GM23338 (cell line): Measurements from ENCODE around the gene SHANK1. TPM values are rescaled to one million over a fixed set of nuclear protein-coding genes. Genes with fewer than 3 reads are reported as not detected.
A peak's percentile ranks its signal among the peaks of the same experiment; 100 is the strongest.

Source experiments
- ATAC-seq: fragments of 200-7000 bp; cut with Tn5 transposase; 3 replicates; pipeline ENCODE4 v1.9.1; 2020
- DNase-seq: peaks from one replicate; pipeline ENCODE4 v3.0.0-alpha.2; 2015; ENCODE audit warnings: low spot score
- H2AFZ ChIP-seq: fragments of 200-600 bp; sonication (generic); 2 replicates; pipeline ENCODE4 v1.8.0; 2016; ENCODE audit warnings: antibody characterized with exemption, mild to moderate bottlenecking, moderate library complexity
- H3F3A ChIP-seq: fragments of 200-600 bp; sonication (generic); replicated peaks from 2 replicates; pipeline ENCODE4 v1.8.0; 2017; ENCODE audit warnings: antibody characterized with exemption, mixed run types, low read depth
- H3K27ac ChIP-seq: fragments of 200-600 bp; sonication (generic); 2 replicates; pipeline ENCODE4 v1.6.1; 2016; ENCODE audit warnings: low read depth
- H3K27me3 ChIP-seq: fragments of 200-600 bp; sonication (generic); 2 replicates; pipeline ENCODE4 v1.8.0; 2016; ENCODE audit warnings: mild to moderate bottlenecking, mixed run types, moderate library complexity; ENCODE audit not compliant: insufficient read depth
- H3K36me3 ChIP-seq: fragments of 200-600 bp; sonication (generic); 2 replicates; pipeline ENCODE4 v1.8.0; 2016; ENCODE audit warnings: mild to moderate bottlenecking; ENCODE audit not compliant: insufficient read depth
- H3K4me1 ChIP-seq: fragments of 200-600 bp; sonication (generic); 2 replicates; pipeline ENCODE4 v1.8.0; 2016; ENCODE audit warnings: mild to moderate bottlenecking, moderate library complexity; ENCODE audit not compliant: insufficient read depth
- H3K4me2 ChIP-seq: fragments of 200-600 bp; sonication (generic); 2 replicates; pipeline ENCODE4 v1.7.1; 2017; ENCODE audit warnings: mixed run types
- H3K4me3 ChIP-seq: fragments of 200-600 bp; sonication (generic); 2 replicates; pipeline ENCODE4 v1.6.1; 2016; ENCODE audit warnings: mixed run types
- H3K79me2 ChIP-seq: fragments of 200-600 bp; sonication (generic); replicated peaks from 2 replicates; pipeline ENCODE4 v1.8.0; 2017; ENCODE audit warnings: mild to moderate bottlenecking; ENCODE audit not compliant: insufficient read depth
- H3K9me2 ChIP-seq: fragments of 200-600 bp; sonication (generic); 2 replicates; pipeline ENCODE4 v1.8.0; 2017; ENCODE audit not compliant: insufficient read depth
- H4K20me1 ChIP-seq: fragments of 200-600 bp; sonication (generic); replicated peaks from 2 replicates; pipeline ENCODE4 v1.8.0; 2017; ENCODE audit warnings: mild to moderate bottlenecking; ENCODE audit not compliant: insufficient read depth
- H3K27ac Mint-ChIP-seq: 2 replicates; pipeline ENCODE4 v1.8.0; 2020; ENCODE audit warnings: inconsistent platforms, mild to moderate bottlenecking, moderate library complexity, mixed read lengths
- H3K27me3 Mint-ChIP-seq: 3 replicates; pipeline ENCODE4 v1.8.0; 2022; ENCODE audit warnings: low read depth, mild to moderate bottlenecking, moderate library complexity, mixed read lengths, inconsistent platforms; ENCODE audit not compliant: insufficient read depth, poor library complexity
- H3K36me3 Mint-ChIP-seq: 3 replicates; pipeline ENCODE4 v1.8.0; 2021; ENCODE audit warnings: low read depth, mild to moderate bottlenecking, inconsistent platforms, moderate library complexity, mixed read lengths
- H3K4me1 Mint-ChIP-seq: 3 replicates; pipeline ENCODE4 v1.8.0; 2020; ENCODE audit warnings: mild to moderate bottlenecking, inconsistent platforms, mixed read lengths
- H3K4me3 Mint-ChIP-seq: 3 replicates; pipeline ENCODE4 v1.8.0; 2021; ENCODE audit warnings: moderate library complexity, mild to moderate bottlenecking, inconsistent platforms, mixed read lengths
- H3K9me3 Mint-ChIP-seq: 3 replicates; pipeline ENCODE4 v1.8.0; 2020; ENCODE audit warnings: moderate library complexity, mild to moderate bottlenecking, inconsistent platforms, mixed read lengths
- CREB1 ChIP-seq: fragments of 250-450 bp; sonication (Bioruptor Pico); IDR thresholded peaks from 2 replicates; pipeline ENCODE4 v1.5.0; 2020; ENCODE audit warnings: low read depth, mild to moderate bottlenecking, moderate library complexity
- EZH2 ChIP-seq: fragments of 200-600 bp; sonication (generic); IDR thresholded peaks from one replicate; pipeline ENCODE4 v1.8.0; 2017; ENCODE audit warnings: antibody characterized with exemption, mild to moderate bottlenecking, low read depth; ENCODE audit not compliant: unreplicated experiment
- EZH2phosphoT487 ChIP-seq: fragments of 200-600 bp; sonication (generic); IDR thresholded peaks from one replicate; pipeline ENCODE4 v1.8.1; 2018; ENCODE audit warnings: antibody characterized with exemption; ENCODE audit not compliant: unreplicated experiment
- JUNB ChIP-seq: IDR thresholded peaks from one replicate; pipeline ENCODE4 v1.6.1; 2016; ENCODE audit warnings: antibody characterized with exemption; ENCODE audit not compliant: unreplicated experiment
- NANOG ChIP-seq: IDR thresholded peaks from 2 replicates; pipeline ENCODE4 v1.6.1; 2016; ENCODE audit warnings: antibody characterized with exemption, borderline replicate concordance
- POLR2AphosphoS5 ChIP-seq: IDR thresholded peaks from 2 replicates; pipeline ENCODE4 v1.6.1; 2016; ENCODE audit warnings: antibody characterized with exemption, low read depth
- STAT1 ChIP-seq: IDR thresholded peaks from one replicate; pipeline ENCODE4 v1.6.1; 2016; ENCODE audit warnings: antibody characterized with exemption; ENCODE audit not compliant: unreplicated experiment
- ZNF114 ChIP-seq: fragments of 250-450 bp; sonication (Bioruptor Pico); IDR thresholded peaks from 2 replicates; pipeline ENCODE4 v1.5.0; 2020; ENCODE audit warnings: mild to moderate bottlenecking, moderate library complexity
- ZNF331 ChIP-seq: fragments of 250-450 bp; sonication (Bioruptor Pico); IDR thresholded peaks from 2 replicates; pipeline ENCODE4 v1.5.0; 2020; ENCODE audit warnings: low read depth, mild to moderate bottlenecking, moderate library complexity
- polyA plus RNA-seq: library from polyadenylated mRNA; unstranded; fragments of >200 nt; fragmentation: Nextera tagmentation; extraction: Ambion mirVana; gene quantifications from 2 replicates; pipeline ENCODE4 v1.2.1, GENCODE V29; 2016
- total RNA-seq: library from RNA; depleted of rRNA; stranded (reverse); fragments of >200 nt; shearing (Covaris generic); gene quantifications from 2 replicates; pipeline ENCODE4 v1.2.3, GENCODE V29; 2014
- TF ChIP-seq, protein P1 (sequence below): fragments of 250-450 bp; sonication (Bioruptor Pico); IDR thresholded peaks from 2 replicates; pipeline ENCODE4 v1.5.0; 2020; ENCODE audit warnings: mild to moderate bottlenecking, moderate library complexity
- TF ChIP-seq, protein P2 (sequence below): IDR thresholded peaks from one replicate; pipeline ENCODE4 v1.6.1; 2018; ENCODE audit warnings: antibody characterized with exemption; ENCODE audit not compliant: unreplicated experiment
- TF ChIP-seq, protein P3 (sequence below): IDR thresholded peaks from 2 replicates; pipeline ENCODE4 v1.6.1; 2016; ENCODE audit warnings: antibody characterized with exemption
- TF ChIP-seq, protein P4 (sequence below), 2 experiments: fragments of 200-600 bp in 1 of 2; sonication (generic) in 1 of 2; conservative IDR thresholded peaks; 2 replicates each; pipeline versions ENCODE4 v1.5.1 to v1.6.1; 2016 to 2017; ENCODE audit warnings: antibody characterized with exemption in 2 of 2, low read depth in 2 of 2, mild to moderate bottlenecking in 2 of 2, moderate library complexity in 1 of 2

The SHANK1 gene
- total and polyA plus RNA-seq, 2 experiments from 2014 or later = 0.23 to 4.1 TPM

DNA sequence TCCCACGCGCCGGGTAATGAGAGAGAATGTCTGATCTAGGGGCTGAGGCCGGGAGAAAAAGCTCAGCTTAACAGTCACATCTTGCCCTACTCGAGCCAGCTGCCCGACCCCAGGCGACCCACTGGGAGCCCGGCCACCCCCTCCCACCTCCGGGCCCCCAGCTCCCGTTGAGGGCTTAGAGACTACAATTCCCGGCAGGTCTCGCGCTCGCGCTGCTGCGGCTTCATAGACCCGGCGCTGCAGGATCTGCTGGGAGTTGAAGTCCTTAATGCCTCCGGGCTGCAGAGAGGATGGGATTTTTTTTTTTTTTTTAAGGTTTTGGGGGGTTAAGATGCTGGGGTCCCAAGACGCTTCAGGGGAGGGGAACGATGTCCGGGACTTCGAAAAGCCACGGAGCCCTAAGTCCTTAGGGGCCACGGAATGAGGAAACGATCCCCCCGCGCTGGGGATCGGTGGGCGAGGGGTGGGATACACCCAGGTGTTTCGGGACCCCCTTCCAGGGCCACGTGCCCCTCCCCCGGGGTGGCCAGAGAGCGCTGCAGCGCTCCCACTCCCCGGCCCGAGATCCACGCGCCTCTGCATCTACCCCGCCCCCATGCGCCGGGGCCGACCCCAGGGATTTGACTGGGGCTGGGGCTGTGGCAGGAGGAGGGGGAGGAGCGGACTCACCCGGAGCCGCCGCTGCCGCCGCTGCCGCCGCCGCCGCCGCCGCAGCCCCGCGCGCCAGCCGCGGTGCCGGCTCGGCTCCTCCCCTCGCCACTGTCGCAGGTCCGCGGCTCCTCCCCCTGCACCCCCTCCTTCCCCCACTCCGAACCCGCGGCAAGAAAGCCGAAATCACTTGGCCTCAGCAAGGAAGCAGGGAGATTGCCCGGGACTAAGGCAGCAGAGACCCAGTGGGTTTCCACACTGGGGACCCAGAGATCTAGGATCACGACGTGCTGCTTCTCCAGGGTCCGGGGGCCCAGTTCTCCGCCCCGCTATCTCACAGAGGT is 80.2 kb downstream of the SHANK1 start, which contains the start of gene SYT3:
Gene SYT3 (minus strand): TSS at position 761 of the 992 bp plus-strand sequence. CDS start 2,470 bp downstream, outside the sequence.
- Mint-ChIP-seq H3K36me3 (peaks cover 52% of the 10 kb centered on the region), H3K4me3 (no peak within 1 kb of the TSS), H3K9me3 (peaks cover 59% of the 10 kb centered on the region), H3K27me3 (peaks cover 15% of the 10 kb centered on the region), H3K27ac (no peak within 1 kb of the TSS), H3K4me1 (no peaks in the 10 kb centered on the region)
- no peaks in the 10 kb centered on the region for H3K36me3 ChIP-seq
- H3K4me1 ChIP-seq = peaks cover 9% of the 10 kb centered on the region; the same call in 1 of the 2 replicates
- H3K9me2 ChIP-seq = no peaks in the 10 kb centered on the region
- peak within 1 kb of the TSS; percentile 99 for H2AFZ ChIP-seq
- H3K4me3 ChIP-seq = peak within 1 kb of the TSS; percentile 90
- no peaks in the 10 kb centered on the region for H4K20me1 ChIP-seq
- no peaks in the 10 kb centered on the region; the same call in 1 of the 2 replicates for H3F3A ChIP-seq
- H3K27me3 ChIP-seq = peaks cover 21% of the 10 kb centered on the region
- TF ChIP-seq, protein P1, sequence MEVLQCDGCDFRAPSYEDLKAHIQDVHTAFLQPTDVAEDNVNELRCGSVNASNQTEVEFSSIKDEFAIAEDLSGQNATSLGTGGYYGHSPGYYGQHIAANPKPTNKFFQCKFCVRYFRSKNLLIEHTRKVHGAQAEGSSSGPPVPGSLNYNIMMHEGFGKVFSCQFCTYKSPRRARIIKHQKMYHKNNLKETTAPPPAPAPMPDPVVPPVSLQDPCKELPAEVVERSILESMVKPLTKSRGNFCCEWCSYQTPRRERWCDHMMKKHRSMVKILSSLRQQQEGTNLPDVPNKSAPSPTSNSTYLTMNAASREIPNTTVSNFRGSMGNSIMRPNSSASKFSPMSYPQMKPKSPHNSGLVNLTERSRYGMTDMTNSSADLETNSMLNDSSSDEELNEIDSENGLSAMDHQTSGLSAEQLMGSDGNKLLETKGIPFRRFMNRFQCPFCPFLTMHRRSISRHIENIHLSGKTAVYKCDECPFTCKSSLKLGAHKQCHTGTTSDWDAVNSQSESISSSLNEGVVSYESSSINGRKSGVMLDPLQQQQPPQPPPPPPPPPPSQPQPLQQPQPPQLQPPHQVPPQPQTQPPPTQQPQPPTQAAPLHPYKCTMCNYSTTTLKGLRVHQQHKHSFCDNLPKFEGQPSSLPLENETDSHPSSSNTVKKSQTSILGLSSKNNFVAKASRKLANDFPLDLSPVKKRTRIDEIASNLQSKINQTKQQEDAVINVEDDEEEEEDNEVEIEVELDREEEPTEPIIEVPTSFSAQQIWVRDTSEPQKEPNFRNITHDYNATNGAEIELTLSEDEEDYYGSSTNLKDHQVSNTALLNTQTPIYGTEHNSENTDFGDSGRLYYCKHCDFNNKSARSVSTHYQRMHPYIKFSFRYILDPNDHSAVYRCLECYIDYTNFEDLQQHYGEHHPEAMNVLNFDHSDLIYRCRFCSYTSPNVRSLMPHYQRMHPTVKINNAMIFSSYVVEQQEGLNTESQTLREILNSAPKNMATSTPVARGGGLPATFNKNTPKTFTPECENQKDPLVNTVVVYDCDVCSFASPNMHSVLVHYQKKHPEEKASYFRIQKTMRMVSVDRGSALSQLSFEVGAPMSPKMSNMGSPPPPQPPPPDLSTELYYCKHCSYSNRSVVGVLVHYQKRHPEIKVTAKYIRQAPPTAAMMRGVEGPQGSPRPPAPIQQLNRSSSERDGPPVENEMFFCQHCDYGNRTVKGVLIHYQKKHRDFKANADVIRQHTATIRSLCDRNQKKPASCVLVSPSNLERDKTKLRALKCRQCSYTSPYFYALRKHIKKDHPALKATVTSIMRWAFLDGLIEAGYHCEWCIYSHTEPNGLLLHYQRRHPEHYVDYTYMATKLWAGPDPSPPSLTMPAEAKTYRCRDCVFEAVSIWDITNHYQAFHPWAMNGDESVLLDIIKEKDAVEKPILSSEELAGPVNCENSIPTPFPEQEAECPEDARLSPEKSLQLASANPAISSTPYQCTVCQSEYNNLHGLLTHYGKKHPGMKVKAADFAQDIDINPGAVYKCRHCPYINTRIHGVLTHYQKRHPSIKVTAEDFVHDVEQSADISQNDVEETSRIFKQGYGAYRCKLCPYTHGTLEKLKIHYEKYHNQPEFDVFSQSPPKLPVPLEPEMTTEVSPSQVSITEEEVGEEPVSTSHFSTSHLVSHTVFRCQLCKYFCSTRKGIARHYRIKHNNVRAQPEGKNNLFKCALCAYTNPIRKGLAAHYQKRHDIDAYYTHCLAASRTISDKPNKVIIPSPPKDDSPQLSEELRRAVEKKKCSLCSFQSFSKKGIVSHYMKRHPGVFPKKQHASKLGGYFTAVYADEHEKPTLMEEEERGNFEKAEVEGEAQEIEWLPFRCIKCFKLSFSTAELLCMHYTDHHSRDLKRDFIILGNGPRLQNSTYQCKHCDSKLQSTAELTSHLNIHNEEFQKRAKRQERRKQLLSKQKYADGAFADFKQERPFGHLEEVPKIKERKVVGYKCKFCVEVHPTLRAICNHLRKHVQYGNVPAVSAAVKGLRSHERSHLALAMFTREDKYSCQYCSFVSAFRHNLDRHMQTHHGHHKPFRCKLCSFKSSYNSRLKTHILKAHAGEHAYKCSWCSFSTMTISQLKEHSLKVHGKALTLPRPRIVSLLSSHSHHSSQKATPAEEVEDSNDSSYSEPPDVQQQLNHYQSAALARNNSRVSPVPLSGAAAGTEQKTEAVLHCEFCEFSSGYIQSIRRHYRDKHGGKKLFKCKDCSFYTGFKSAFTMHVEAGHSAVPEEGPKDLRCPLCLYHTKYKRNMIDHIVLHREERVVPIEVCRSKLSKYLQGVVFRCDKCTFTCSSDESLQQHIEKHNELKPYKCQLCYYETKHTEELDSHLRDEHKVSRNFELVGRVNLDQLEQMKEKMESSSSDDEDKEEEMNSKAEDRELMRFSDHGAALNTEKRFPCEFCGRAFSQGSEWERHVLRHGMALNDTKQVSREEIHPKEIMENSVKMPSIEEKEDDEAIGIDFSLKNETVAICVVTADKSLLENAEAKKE (CRISPR knock-in tag) = no peak
- TF ChIP-seq, protein P2, sequence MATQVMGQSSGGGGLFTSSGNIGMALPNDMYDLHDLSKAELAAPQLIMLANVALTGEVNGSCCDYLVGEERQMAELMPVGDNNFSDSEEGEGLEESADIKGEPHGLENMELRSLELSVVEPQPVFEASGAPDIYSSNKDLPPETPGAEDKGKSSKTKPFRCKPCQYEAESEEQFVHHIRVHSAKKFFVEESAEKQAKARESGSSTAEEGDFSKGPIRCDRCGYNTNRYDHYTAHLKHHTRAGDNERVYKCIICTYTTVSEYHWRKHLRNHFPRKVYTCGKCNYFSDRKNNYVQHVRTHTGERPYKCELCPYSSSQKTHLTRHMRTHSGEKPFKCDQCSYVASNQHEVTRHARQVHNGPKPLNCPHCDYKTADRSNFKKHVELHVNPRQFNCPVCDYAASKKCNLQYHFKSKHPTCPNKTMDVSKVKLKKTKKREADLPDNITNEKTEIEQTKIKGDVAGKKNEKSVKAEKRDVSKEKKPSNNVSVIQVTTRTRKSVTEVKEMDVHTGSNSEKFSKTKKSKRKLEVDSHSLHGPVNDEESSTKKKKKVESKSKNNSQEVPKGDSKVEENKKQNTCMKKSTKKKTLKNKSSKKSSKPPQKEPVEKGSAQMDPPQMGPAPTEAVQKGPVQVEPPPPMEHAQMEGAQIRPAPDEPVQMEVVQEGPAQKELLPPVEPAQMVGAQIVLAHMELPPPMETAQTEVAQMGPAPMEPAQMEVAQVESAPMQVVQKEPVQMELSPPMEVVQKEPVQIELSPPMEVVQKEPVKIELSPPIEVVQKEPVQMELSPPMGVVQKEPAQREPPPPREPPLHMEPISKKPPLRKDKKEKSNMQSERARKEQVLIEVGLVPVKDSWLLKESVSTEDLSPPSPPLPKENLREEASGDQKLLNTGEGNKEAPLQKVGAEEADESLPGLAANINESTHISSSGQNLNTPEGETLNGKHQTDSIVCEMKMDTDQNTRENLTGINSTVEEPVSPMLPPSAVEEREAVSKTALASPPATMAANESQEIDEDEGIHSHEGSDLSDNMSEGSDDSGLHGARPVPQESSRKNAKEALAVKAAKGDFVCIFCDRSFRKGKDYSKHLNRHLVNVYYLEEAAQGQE = no peak
- TF ChIP-seq POLR2AphosphoS5 (peak; percentile 89), ZNF331 (no peak), STAT1 (no peak), JUNB (no peak), EZH2phosphoT487 (no peak), EZH2 (no peak), CREB1 (CRISPR knock-in tag) (no peak), ZNF114 (CRISPR knock-in tag) (no peak), NANOG (no peak)
- TF ChIP-seq, protein P3, sequence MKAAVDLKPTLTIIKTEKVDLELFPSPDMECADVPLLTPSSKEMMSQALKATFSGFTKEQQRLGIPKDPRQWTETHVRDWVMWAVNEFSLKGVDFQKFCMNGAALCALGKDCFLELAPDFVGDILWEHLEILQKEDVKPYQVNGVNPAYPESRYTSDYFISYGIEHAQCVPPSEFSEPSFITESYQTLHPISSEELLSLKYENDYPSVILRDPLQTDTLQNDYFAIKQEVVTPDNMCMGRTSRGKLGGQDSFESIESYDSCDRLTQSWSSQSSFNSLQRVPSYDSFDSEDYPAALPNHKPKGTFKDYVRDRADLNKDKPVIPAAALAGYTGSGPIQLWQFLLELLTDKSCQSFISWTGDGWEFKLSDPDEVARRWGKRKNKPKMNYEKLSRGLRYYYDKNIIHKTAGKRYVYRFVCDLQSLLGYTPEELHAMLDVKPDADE = peak; percentile 86
- TF ChIP-seq, protein P4, sequence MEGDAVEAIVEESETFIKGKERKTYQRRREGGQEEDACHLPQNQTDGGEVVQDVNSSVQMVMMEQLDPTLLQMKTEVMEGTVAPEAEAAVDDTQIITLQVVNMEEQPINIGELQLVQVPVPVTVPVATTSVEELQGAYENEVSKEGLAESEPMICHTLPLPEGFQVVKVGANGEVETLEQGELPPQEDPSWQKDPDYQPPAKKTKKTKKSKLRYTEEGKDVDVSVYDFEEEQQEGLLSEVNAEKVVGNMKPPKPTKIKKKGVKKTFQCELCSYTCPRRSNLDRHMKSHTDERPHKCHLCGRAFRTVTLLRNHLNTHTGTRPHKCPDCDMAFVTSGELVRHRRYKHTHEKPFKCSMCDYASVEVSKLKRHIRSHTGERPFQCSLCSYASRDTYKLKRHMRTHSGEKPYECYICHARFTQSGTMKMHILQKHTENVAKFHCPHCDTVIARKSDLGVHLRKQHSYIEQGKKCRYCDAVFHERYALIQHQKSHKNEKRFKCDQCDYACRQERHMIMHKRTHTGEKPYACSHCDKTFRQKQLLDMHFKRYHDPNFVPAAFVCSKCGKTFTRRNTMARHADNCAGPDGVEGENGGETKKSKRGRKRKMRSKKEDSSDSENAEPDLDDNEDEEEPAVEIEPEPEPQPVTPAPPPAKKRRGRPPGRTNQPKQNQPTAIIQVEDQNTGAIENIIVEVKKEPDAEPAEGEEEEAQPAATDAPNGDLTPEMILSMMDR (conservative IDR thresholded peaks at IDR 0.05; ENCODE audit: low read depth in 2 of 2) = no peak
- H3K27ac ChIP-seq = 0 out of 2 replicates have a peak within 1 kb of the TSS, but pooled peaks have one; percentile 72
- ATAC-seq (no peak; the same call in 2 of the 3 replicates), DNase-seq (peak; percentile 91)
- peak within 1 kb of the TSS; percentile 93 for H3K4me2 ChIP-seq
- no peaks in the 10 kb centered on the region for H3K79me2 ChIP-seq
